ENCODE data around the gene ECI1. TPM values are rescaled to one million over a fixed set of nuclear protein-coding genes. Genes with fewer than 3 reads are reported as not detected.

The ECI1 gene
- polyA plus RNA-seq, 1 donor: 81.6 TPM

GRCh38 chr16:2233872-2234812, 17.2 kb downstream of the ECI1 start:
- H3K4me1 ChIP-seq (ENCODE audit: control insufficient read depth, insufficient read depth, low read length): peaks cover 19% of the 10 kb centered on the region
- H3K36me3 ChIP-seq (ENCODE audit: control insufficient read depth, insufficient read depth, low read length): peaks cover 66% of the 10 kb centered on the region
- no peak overlapping the region for H3K27ac ChIP-seq (ENCODE audit: low read length)
- no peak overlapping the region for H3K4me3 ChIP-seq (ENCODE audit: low read length)
- H3K9me3 ChIP-seq (ENCODE audit: control insufficient read depth, low read depth, low read length): peaks cover 29% of the 10 kb centered on the region
- WGBS (ENCODE audit: insufficient coverage, low lambda C conversion rate): no CpG with 5 or more reads among the region's 51 CpGs
- peaks cover 34% of the 10 kb centered on the region for H3K27me3 ChIP-seq (ENCODE audit: control insufficient read depth, insufficient read depth, low read length)
- no peak for DNase-seq

GRCh38 chr16:2233046-2233775, 18.2 kb downstream of the ECI1 start:
- no peak overlapping the region for H3K4me3 ChIP-seq (ENCODE audit: low read length)
- peaks cover 31% of the 10 kb centered on the region for H3K9me3 ChIP-seq (ENCODE audit: control insufficient read depth, low read depth, low read length)
- H3K27ac ChIP-seq (ENCODE audit: low read length): no peak overlapping the region
- peaks cover 13% of the 10 kb centered on the region for H3K4me1 ChIP-seq (ENCODE audit: control insufficient read depth, insufficient read depth, low read length)
- no CpG with 5 or more reads among the region's 28 CpGs for WGBS (ENCODE audit: insufficient coverage, low lambda C conversion rate)
- H3K27me3 ChIP-seq (ENCODE audit: control insufficient read depth, insufficient read depth, low read length): peaks cover 33% of the 10 kb centered on the region
- DNase-seq: no peak
- peaks cover 76% of the 10 kb centered on the region for H3K36me3 ChIP-seq (ENCODE audit: control insufficient read depth, insufficient read depth, low read length)

GRCh38 chr16:2232094-2232990, 19.0 kb downstream of the ECI1 start:
- no CpG with 5 or more reads among the region's 41 CpGs for WGBS (ENCODE audit: insufficient coverage, low lambda C conversion rate)
- Histone ChIP-seq H3K36me3 (ENCODE audit: control insufficient read depth, insufficient read depth, low read length) (peaks cover 80% of the 10 kb centered on the region), H3K4me1 (ENCODE audit: control insufficient read depth, insufficient read depth, low read length) (peaks cover 7% of the 10 kb centered on the region), H3K27me3 (ENCODE audit: control insufficient read depth, insufficient read depth, low read length) (peaks cover 24% of the 10 kb centered on the region), H3K27ac (ENCODE audit: low read length) (no peak overlapping the region), H3K4me3 (ENCODE audit: low read length) (no peak overlapping the region), H3K9me3 (ENCODE audit: control insufficient read depth, low read depth, low read length) (peaks cover 22% of the 10 kb centered on the region)
- no peak for DNase-seq

GRCh38 chr16:2231016-2231931, 20.1 kb downstream of the ECI1 start:
- DNase-seq: no peak
- Histone ChIP-seq H3K27ac (ENCODE audit: low read length) (no peak overlapping the region), H3K4me3 (ENCODE audit: low read length) (no peak overlapping the region), H3K9me3 (ENCODE audit: control insufficient read depth, low read depth, low read length) (peaks cover 12% of the 10 kb centered on the region), H3K27me3 (ENCODE audit: control insufficient read depth, insufficient read depth, low read length) (peaks cover 13% of the 10 kb centered on the region), H3K36me3 (ENCODE audit: control insufficient read depth, insufficient read depth, low read length) (peaks cover 85% of the 10 kb centered on the region), H3K4me1 (ENCODE audit: control insufficient read depth, insufficient read depth, low read length) (peaks cover 5% of the 10 kb centered on the region)
- WGBS (ENCODE audit: insufficient coverage, low lambda C conversion rate): no CpG with 5 or more reads among the region's 29 CpGs

- no CpG with 5 or more reads among the region's 13 CpGs for WGBS (ENCODE audit: insufficient coverage, low lambda C conversion rate)
- no peak for DNase-seq
- H3K4me1 ChIP-seq (ENCODE audit: control insufficient read depth, insufficient read depth, low read length): peaks cover 6% of the 10 kb centered on the region
- peaks cover 4% of the 10 kb centered on the region for H3K27me3 ChIP-seq (ENCODE audit: control insufficient read depth, insufficient read depth, low read length)
- no peak overlapping the region for H3K27ac ChIP-seq (ENCODE audit: low read length)
- H3K4me3 ChIP-seq (ENCODE audit: low read length): no peak overlapping the region
- peaks cover 81% of the 10 kb centered on the region for H3K36me3 ChIP-seq (ENCODE audit: control insufficient read depth, insufficient read depth, low read length)
- peaks cover 7% of the 10 kb centered on the region for H3K9me3 ChIP-seq (ENCODE audit: control insufficient read depth, low read depth, low read length)
Measured at GRCh38 chr16:2230376-2230775, 21.0 kb downstream of the ECI1 start.

GRCh38 chr16:2229632-2230250, 21.6 kb downstream of the ECI1 start:
- Histone ChIP-seq H3K27me3 (ENCODE audit: control insufficient read depth, insufficient read depth, low read length) (no peaks in the 10 kb centered on the region), H3K27ac (ENCODE audit: low read length) (no peak overlapping the region), H3K4me3 (ENCODE audit: low read length) (no peak overlapping the region), H3K36me3 (ENCODE audit: control insufficient read depth, insufficient read depth, low read length) (peaks cover 75% of the 10 kb centered on the region), H3K4me1 (ENCODE audit: control insufficient read depth, insufficient read depth, low read length) (peaks cover 6% of the 10 kb centered on the region), H3K9me3 (ENCODE audit: control insufficient read depth, low read depth, low read length) (peaks cover 6% of the 10 kb centered on the region)
- no CpG with 5 or more reads among the region's 23 CpGs for WGBS (ENCODE audit: insufficient coverage, low lambda C conversion rate)
- no peak for DNase-seq

- Histone ChIP-seq H3K4me3 (ENCODE audit: low read length) (no peak overlapping the region), H3K27me3 (ENCODE audit: control insufficient read depth, insufficient read depth, low read length) (no peaks in the 10 kb centered on the region), H3K9me3 (ENCODE audit: control insufficient read depth, low read depth, low read length) (peaks cover 6% of the 10 kb centered on the region), H3K4me1 (ENCODE audit: control insufficient read depth, insufficient read depth, low read length) (peaks cover 12% of the 10 kb centered on the region), H3K27ac (ENCODE audit: low read length) (no peak overlapping the region), H3K36me3 (ENCODE audit: control insufficient read depth, insufficient read depth, low read length) (peaks cover 69% of the 10 kb centered on the region)
- WGBS (ENCODE audit: insufficient coverage, low lambda C conversion rate): no CpG with 5 or more reads among the region's 12 CpGs
- DNase-seq: no peak
Measured at GRCh38 chr16:2229091-2229490, 22.3 kb downstream of the ECI1 start.

- peaks cover 12% of the 10 kb centered on the region for H3K4me1 ChIP-seq (ENCODE audit: control insufficient read depth, insufficient read depth, low read length)
- DNase-seq: no peak
- H3K36me3 ChIP-seq (ENCODE audit: control insufficient read depth, insufficient read depth, low read length): peaks cover 61% of the 10 kb centered on the region
- no peak overlapping the region for H3K27ac ChIP-seq (ENCODE audit: low read length)
- no CpG with 5 or more reads among the region's 25 CpGs for whole genome bisulfite sequencing (ENCODE audit: insufficient coverage, low lambda C conversion rate)
- H3K4me3 ChIP-seq (ENCODE audit: low read length): no peak overlapping the region
- no peaks in the 10 kb centered on the region for H3K27me3 ChIP-seq (ENCODE audit: control insufficient read depth, insufficient read depth, low read length)
- peaks cover 4% of the 10 kb centered on the region for H3K9me3 ChIP-seq (ENCODE audit: control insufficient read depth, low read depth, low read length)
Measured at GRCh38 chr16:2228161-2228824, 23.1 kb downstream of the ECI1 start.

GRCh38 chr16:2226918-2227317, 24.5 kb downstream of the ECI1 start:
- Histone ChIP-seq H3K36me3 (ENCODE audit: control insufficient read depth, insufficient read depth, low read length) (peaks cover 48% of the 10 kb centered on the region), H3K4me3 (ENCODE audit: low read length) (no peak overlapping the region), H3K27me3 (ENCODE audit: control insufficient read depth, insufficient read depth, low read length) (no peaks in the 10 kb centered on the region), H3K9me3 (ENCODE audit: control insufficient read depth, low read depth, low read length) (peaks cover 4% of the 10 kb centered on the region), H3K4me1 (ENCODE audit: control insufficient read depth, insufficient read depth, low read length) (peaks cover 12% of the 10 kb centered on the region), H3K27ac (ENCODE audit: low read length) (no peak overlapping the region)
- DNase-seq: no peak
- no CpG with 5 or more reads among the region's 6 CpGs for WGBS (ENCODE audit: insufficient coverage, low lambda C conversion rate)

Measured in large intestine (tissue), 3 donors.